HEK293 (cell line): ENCODE data around the gene AFF1.

ENCODE experiments used
- BCL11B ChIP-seq: fragments of 450-650 bp; formaldehyde crosslinking; IDR thresholded peaks from 2 replicates; pipeline ENCODE4 v1.5.1; 2016; ENCODE audit warnings: low read depth, missing biosample characterization, missing genetic modification characterization
- MZF1 ChIP-seq: fragments of 450-650 bp; formaldehyde crosslinking; IDR thresholded peaks from 2 replicates; pipeline ENCODE4 v1.5.1; 2017; ENCODE audit warnings: missing biosample characterization, missing genetic modification characterization, borderline replicate concordance
- PRDM1 ChIP-seq: fragments of 450-650 bp; formaldehyde crosslinking; IDR thresholded peaks from 2 replicates; pipeline ENCODE4; 2016; ENCODE audit warnings: missing biosample characterization, missing genetic modification characterization
- SCRT1 ChIP-seq: fragments of 450-650 bp; formaldehyde crosslinking; IDR thresholded peaks from 2 replicates; pipeline ENCODE4 v1.5.1; 2016; ENCODE audit warnings: missing biosample characterization, missing genetic modification characterization, borderline replicate concordance
- SCRT2 ChIP-seq: fragments of 450-650 bp; formaldehyde crosslinking; IDR thresholded peaks from 2 replicates; pipeline ENCODE4 v1.5.1; 2016; ENCODE audit warnings: missing biosample characterization, missing genetic modification characterization
- ZNF133 ChIP-seq: fragments of 450-650 bp; formaldehyde crosslinking; IDR thresholded peaks from 2 replicates; pipeline ENCODE4 v1.5.1; 2016; ENCODE audit warnings: missing biosample characterization, missing genetic modification characterization
- ZNF16 ChIP-seq: fragments of 450-650 bp; formaldehyde crosslinking; IDR thresholded peaks from 2 replicates; pipeline ENCODE4 v1.5.1; 2016; ENCODE audit warnings: low read depth, missing biosample characterization, missing genetic modification characterization
- ZNF19 ChIP-seq: fragments of 450-650 bp; formaldehyde crosslinking; IDR thresholded peaks from 2 replicates; pipeline ENCODE4; 2016; ENCODE audit warnings: missing biosample characterization, missing genetic modification characterization, low read depth
- ZNF2 ChIP-seq: fragments of 450-650 bp; formaldehyde crosslinking; IDR thresholded peaks from 2 replicates; pipeline ENCODE4 v1.5.1; 2016; ENCODE audit warnings: missing biosample characterization, missing genetic modification characterization
- ZNF202 ChIP-seq: fragments of 450-650 bp; formaldehyde crosslinking; IDR thresholded peaks from 2 replicates; pipeline ENCODE4 v1.5.1; 2016; ENCODE audit warnings: missing biosample characterization, missing genetic modification characterization, borderline replicate concordance
- ZNF221 ChIP-seq: fragments of 450-650 bp; formaldehyde crosslinking; IDR thresholded peaks from 2 replicates; pipeline ENCODE4 v1.5.1; 2017; ENCODE audit warnings: missing biosample characterization, missing genetic modification characterization, borderline replicate concordance
- ZNF341 ChIP-seq: fragments of 450-650 bp; formaldehyde crosslinking; IDR thresholded peaks from 2 replicates; pipeline ENCODE4; 2016; ENCODE audit warnings: low read depth, missing biosample characterization, missing genetic modification characterization
- ZNF37A ChIP-seq: fragments of 450-650 bp; IDR thresholded peaks from 2 replicates; pipeline ENCODE4 v1.5.1; 2018; ENCODE audit warnings: missing biosample characterization, missing genetic modification characterization
- ZNF521 ChIP-seq: fragments of 450-650 bp; formaldehyde crosslinking; IDR thresholded peaks from 2 replicates; pipeline ENCODE4 v1.5.1; 2017; ENCODE audit warnings: missing biosample characterization, mild to moderate bottlenecking, missing genetic modification characterization
- ZNF549 ChIP-seq: fragments of 450-650 bp; IDR thresholded peaks from 2 replicates; pipeline ENCODE4 v1.5.1; 2018; ENCODE audit warnings: missing biosample characterization, missing genetic modification characterization, mild to moderate bottlenecking, inconsistent platforms, moderate library complexity
- ZNF768 ChIP-seq: fragments of 450-650 bp; formaldehyde crosslinking; IDR thresholded peaks from 2 replicates; pipeline ENCODE4 v1.5.1; 2018; ENCODE audit warnings: missing biosample characterization, mild to moderate bottlenecking, missing genetic modification characterization
- TF ChIP-seq, protein P1 (sequence below): fragments of 450-650 bp; formaldehyde crosslinking; IDR thresholded peaks from 2 replicates; pipeline ENCODE4 v1.5.1; 2016; ENCODE audit warnings: missing biosample characterization, missing genetic modification characterization
- TF ChIP-seq, protein P2 (sequence below): fragments of 450-650 bp; formaldehyde crosslinking; IDR thresholded peaks from 2 replicates; pipeline ENCODE4 v1.5.1; 2016; ENCODE audit warnings: missing biosample characterization, missing genetic modification characterization
- TF ChIP-seq, protein P3 (sequence below): fragments of 450-650 bp; formaldehyde crosslinking; IDR thresholded peaks from 2 replicates; pipeline ENCODE4 v1.5.1; 2017; ENCODE audit warnings: missing biosample characterization, missing genetic modification characterization
- TF ChIP-seq, protein P4 (sequence below): fragments of 450-650 bp; formaldehyde crosslinking; IDR thresholded peaks from 2 replicates; pipeline ENCODE4 v1.5.1; 2017; ENCODE audit warnings: missing biosample characterization, mild to moderate bottlenecking, missing genetic modification characterization, moderate library complexity
- TF ChIP-seq, protein P5 (sequence below): fragments of 450-650 bp; formaldehyde crosslinking; IDR thresholded peaks from 2 replicates; pipeline ENCODE4 v1.5.1; 2016; ENCODE audit warnings: missing biosample characterization, missing genetic modification characterization, low read depth
- TF ChIP-seq, protein P6 (sequence below): fragments of 450-650 bp; IDR thresholded peaks from 2 replicates; pipeline ENCODE4 v1.5.1; 2018; ENCODE audit warnings: missing biosample characterization, missing genetic modification characterization
- TF ChIP-seq, protein P7 (sequence below): fragments of 450-650 bp; formaldehyde crosslinking; IDR thresholded peaks from 2 replicates; pipeline ENCODE4 v1.5.1; 2016; ENCODE audit warnings: missing biosample characterization, missing genetic modification characterization
- TF ChIP-seq, protein P8 (sequence below): fragments of 450-650 bp; formaldehyde crosslinking; IDR thresholded peaks from 2 replicates; pipeline ENCODE4 v1.5.1; 2016; ENCODE audit warnings: missing biosample characterization, missing genetic modification characterization, borderline replicate concordance

Gene AFF1

DNA sequence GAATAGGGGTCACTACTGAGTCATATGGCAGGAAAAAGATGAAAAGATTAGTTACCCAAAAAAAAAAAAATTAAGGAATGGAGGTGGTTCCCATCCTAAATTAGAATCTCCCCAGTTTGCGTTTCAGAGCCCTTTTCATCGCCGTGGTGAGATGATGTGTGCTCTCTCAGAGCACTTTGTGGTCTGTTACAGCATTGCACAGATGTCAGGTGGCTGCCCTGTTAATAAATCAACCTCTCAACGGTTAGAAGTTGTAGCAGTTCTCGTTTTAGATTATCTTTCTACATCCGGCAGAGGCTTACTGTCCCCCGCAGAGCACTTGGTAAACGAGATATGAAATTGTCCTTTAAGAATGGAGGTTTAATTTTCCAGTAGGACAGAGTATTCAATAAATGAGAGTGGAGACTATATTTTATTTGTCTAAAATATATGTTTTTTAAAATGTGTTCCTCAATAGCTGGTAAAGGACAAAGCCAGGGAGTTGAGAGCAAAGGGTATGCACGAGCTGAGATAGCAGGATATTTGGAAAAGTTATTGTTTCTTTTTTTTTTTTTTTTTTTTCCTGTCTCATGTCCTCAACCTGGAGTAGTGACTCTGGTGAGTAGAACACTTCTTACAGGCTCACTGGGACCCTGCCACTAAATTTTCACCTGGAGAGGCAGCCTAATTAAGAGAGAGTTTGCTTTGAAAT is 26.9 kb downstream of the AFF1 start (continued):
- TF ChIP-seq ZNF16 (tag by site-specific recombination) = no peak
- TF ChIP-seq, protein P1, sequence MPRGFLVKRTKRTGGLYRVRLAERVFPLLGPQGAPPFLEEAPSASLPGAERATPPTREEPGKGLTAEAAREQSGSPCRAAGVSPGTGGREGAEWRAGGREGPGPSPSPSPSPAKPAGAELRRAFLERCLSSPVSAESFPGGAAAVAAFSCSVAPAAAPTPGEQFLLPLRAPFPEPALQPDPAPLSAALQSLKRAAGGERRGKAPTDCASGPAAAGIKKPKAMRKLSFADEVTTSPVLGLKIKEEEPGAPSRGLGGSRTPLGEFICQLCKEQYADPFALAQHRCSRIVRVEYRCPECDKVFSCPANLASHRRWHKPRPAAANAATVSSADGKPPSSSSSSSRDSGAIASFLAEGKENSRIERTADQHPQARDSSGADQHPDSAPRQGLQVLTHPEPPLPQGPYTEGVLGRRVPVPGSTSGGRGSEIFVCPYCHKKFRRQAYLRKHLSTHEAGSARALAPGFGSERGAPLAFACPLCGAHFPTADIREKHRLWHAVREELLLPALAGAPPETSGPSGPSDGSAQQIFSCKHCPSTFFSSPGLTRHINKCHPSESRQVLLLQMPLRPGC (tag by site-specific recombination) = no peak
- TF ChIP-seq, protein P2, sequence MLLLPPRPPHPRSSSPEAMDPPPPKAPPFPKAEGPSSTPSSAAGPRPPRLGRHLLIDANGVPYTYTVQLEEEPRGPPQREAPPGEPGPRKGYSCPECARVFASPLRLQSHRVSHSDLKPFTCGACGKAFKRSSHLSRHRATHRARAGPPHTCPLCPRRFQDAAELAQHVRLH (tag by site-specific recombination) = peak; percentile 58; the same call in 1 of the 2 replicates
- TF ChIP-seq, protein P3, sequence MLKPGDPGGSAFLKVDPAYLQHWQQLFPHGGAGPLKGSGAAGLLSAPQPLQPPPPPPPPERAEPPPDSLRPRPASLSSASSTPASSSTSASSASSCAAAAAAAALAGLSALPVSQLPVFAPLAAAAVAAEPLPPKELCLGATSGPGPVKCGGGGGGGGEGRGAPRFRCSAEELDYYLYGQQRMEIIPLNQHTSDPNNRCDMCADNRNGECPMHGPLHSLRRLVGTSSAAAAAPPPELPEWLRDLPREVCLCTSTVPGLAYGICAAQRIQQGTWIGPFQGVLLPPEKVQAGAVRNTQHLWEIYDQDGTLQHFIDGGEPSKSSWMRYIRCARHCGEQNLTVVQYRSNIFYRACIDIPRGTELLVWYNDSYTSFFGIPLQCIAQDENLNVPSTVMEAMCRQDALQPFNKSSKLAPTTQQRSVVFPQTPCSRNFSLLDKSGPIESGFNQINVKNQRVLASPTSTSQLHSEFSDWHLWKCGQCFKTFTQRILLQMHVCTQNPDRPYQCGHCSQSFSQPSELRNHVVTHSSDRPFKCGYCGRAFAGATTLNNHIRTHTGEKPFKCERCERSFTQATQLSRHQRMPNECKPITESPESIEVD (tag by site-specific recombination) = peak; percentile 92
- no peak for TF ChIP-seq ZNF37A
- TF ChIP-seq SCRT1 (tag by site-specific recombination) = no peak
- TF ChIP-seq, protein P4, sequence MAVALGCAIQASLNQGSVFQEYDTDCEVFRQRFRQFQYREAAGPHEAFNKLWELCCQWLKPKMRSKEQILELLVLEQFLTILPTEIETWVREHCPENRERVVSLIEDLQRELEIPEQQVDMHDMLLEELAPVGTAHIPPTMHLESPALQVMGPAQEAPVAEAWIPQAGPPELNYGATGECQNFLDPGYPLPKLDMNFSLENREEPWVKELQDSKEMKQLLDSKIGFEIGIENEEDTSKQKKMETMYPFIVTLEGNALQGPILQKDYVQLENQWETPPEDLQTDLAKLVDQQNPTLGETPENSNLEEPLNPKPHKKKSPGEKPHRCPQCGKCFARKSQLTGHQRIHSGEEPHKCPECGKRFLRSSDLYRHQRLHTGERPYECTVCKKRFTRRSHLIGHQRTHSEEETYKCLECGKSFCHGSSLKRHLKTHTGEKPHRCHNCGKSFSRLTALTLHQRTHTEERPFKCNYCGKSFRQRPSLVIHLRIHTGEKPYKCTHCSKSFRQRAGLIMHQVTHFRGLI = no peak
- TF ChIP-seq, protein P5, sequence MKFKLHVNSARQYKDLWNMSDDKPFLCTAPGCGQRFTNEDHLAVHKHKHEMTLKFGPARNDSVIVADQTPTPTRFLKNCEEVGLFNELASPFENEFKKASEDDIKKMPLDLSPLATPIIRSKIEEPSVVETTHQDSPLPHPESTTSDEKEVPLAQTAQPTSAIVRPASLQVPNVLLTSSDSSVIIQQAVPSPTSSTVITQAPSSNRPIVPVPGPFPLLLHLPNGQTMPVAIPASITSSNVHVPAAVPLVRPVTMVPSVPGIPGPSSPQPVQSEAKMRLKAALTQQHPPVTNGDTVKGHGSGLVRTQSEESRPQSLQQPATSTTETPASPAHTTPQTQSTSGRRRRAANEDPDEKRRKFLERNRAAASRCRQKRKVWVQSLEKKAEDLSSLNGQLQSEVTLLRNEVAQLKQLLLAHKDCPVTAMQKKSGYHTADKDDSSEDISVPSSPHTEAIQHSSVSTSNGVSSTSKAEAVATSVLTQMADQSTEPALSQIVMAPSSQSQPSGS (tag by site-specific recombination) = no peak
- TF ChIP-seq ZNF521 (tag by site-specific recombination) = no peak
- no peak for TF ChIP-seq BCL11B (tag by site-specific recombination)
- TF ChIP-seq, protein P6, sequence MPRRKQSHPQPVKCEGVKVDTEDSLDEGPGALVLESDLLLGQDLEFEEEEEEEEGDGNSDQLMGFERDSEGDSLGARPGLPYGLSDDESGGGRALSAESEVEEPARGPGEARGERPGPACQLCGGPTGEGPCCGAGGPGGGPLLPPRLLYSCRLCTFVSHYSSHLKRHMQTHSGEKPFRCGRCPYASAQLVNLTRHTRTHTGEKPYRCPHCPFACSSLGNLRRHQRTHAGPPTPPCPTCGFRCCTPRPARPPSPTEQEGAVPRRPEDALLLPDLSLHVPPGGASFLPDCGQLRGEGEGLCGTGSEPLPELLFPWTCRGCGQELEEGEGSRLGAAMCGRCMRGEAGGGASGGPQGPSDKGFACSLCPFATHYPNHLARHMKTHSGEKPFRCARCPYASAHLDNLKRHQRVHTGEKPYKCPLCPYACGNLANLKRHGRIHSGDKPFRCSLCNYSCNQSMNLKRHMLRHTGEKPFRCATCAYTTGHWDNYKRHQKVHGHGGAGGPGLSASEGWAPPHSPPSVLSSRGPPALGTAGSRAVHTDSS = no peak
- TF ChIP-seq ZNF549 = peak; percentile 89
- no peak for TF ChIP-seq ZNF133 (tag by site-specific recombination)
- TF ChIP-seq SCRT2 (tag by site-specific recombination) = no peak
- no peak for TF ChIP-seq PRDM1 (tag by site-specific recombination)
- TF ChIP-seq ZNF19 = no peak
- TF ChIP-seq MZF1 = no peak
- TF ChIP-seq ZNF221 (tag by site-specific recombination) = no peak
- TF ChIP-seq ZNF768 = no peak
- TF ChIP-seq ZNF341 (tag by site-specific recombination) = no peak
- TF ChIP-seq, protein P7, sequence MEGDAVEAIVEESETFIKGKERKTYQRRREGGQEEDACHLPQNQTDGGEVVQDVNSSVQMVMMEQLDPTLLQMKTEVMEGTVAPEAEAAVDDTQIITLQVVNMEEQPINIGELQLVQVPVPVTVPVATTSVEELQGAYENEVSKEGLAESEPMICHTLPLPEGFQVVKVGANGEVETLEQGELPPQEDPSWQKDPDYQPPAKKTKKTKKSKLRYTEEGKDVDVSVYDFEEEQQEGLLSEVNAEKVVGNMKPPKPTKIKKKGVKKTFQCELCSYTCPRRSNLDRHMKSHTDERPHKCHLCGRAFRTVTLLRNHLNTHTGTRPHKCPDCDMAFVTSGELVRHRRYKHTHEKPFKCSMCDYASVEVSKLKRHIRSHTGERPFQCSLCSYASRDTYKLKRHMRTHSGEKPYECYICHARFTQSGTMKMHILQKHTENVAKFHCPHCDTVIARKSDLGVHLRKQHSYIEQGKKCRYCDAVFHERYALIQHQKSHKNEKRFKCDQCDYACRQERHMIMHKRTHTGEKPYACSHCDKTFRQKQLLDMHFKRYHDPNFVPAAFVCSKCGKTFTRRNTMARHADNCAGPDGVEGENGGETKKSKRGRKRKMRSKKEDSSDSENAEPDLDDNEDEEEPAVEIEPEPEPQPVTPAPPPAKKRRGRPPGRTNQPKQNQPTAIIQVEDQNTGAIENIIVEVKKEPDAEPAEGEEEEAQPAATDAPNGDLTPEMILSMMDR (tag by site-specific recombination) = no peak
- no peak for TF ChIP-seq ZNF202 (tag by site-specific recombination)
- peak; percentile 43; the same call in 1 of the 2 replicates for TF ChIP-seq ZNF2 (tag by site-specific recombination)
- TF ChIP-seq, protein P8, sequence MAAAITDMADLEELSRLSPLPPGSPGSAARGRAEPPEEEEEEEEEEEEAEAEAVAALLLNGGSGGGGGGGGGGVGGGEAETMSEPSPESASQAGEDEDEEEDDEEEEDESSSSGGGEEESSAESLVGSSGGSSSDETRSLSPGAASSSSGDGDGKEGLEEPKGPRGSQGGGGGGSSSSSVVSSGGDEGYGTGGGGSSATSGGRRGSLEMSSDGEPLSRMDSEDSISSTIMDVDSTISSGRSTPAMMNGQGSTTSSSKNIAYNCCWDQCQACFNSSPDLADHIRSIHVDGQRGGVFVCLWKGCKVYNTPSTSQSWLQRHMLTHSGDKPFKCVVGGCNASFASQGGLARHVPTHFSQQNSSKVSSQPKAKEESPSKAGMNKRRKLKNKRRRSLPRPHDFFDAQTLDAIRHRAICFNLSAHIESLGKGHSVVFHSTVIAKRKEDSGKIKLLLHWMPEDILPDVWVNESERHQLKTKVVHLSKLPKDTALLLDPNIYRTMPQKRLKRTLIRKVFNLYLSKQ (tag by site-specific recombination) = no peak
